Measurements from ENCODE around the gene SOX2.

GRCh38 chr3:181717549-181718171 lies 5.9 kb downstream of the SOX2 start:
- TF ChIP-seq POLR2AphosphoS5 (IDR thresholded peaks at IDR 0.05; ENCODE audit: low read depth, low read length), result no peak
- no peak for TF ChIP-seq TAF1 (IDR thresholded peaks at IDR 0.05; ENCODE audit: borderline replicate concordance, insufficient read depth, low read length)
- TF ChIP-seq REST (IDR thresholded peaks at IDR 0.05; ENCODE audit: insufficient read depth in 1 of 2, low read depth in 2 of 2, low read length in 2 of 2), result no peak
